ENCODE data around the gene SMIM12.

The SMIM12 gene

GRCh38 chr1:34869760-34870159, 10.2 kb upstream of the SMIM12 start:
- Histone ChIP-seq H3K9ac (ENCODE audit: low read length) (no peak overlapping the region), H3K4me1 (ENCODE audit: insufficient read depth, low read length, severe bottlenecking) (peaks cover 10% of the 10 kb centered on the region), H3K36me3 (ENCODE audit: insufficient read depth, low read length) (no peaks in the 10 kb centered on the region), H3K4me3 (ENCODE audit: low read depth, low read length, poor library complexity, severe bottlenecking) (no peak overlapping the region), H3K27me3 (ENCODE audit: insufficient read depth, low read length) (peaks cover 8% of the 10 kb centered on the region; the same call in 1 of the 2 replicates), H3F3A (ENCODE audit: insufficient read depth, low read length) (no peaks in the 10 kb centered on the region), H3K9me3 (ENCODE audit: low read length) (no peaks in the 10 kb centered on the region), H3K9me2 (ENCODE audit: low read depth, low read length) (no peaks in the 10 kb centered on the region), H3K79me2 (ENCODE audit: insufficient read depth, low read length) (no peaks in the 10 kb centered on the region), H4K20me1 (ENCODE audit: insufficient read depth, low read length) (no peaks in the 10 kb centered on the region), H2AFZ (ENCODE audit: low read length) (no peak overlapping the region), H3K4me2 (ENCODE audit: low read length) (no peak overlapping the region), H3K27ac (ENCODE audit: low read depth, low read length, poor library complexity, severe bottlenecking) (no peak overlapping the region)
- TF ChIP-seq, protein P1, sequence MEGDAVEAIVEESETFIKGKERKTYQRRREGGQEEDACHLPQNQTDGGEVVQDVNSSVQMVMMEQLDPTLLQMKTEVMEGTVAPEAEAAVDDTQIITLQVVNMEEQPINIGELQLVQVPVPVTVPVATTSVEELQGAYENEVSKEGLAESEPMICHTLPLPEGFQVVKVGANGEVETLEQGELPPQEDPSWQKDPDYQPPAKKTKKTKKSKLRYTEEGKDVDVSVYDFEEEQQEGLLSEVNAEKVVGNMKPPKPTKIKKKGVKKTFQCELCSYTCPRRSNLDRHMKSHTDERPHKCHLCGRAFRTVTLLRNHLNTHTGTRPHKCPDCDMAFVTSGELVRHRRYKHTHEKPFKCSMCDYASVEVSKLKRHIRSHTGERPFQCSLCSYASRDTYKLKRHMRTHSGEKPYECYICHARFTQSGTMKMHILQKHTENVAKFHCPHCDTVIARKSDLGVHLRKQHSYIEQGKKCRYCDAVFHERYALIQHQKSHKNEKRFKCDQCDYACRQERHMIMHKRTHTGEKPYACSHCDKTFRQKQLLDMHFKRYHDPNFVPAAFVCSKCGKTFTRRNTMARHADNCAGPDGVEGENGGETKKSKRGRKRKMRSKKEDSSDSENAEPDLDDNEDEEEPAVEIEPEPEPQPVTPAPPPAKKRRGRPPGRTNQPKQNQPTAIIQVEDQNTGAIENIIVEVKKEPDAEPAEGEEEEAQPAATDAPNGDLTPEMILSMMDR (IDR thresholded peaks at IDR 0.05; ENCODE audit: low read length), result no peak
- no peak for TF ChIP-seq EZH2 (IDR thresholded peaks at IDR 0.05; ENCODE audit: borderline replicate concordance, low read length)

GRCh38 chr1:34868230-34869049, 8.9 kb upstream of the SMIM12 start:
- peaks cover 10% of the 10 kb centered on the region for H3K4me1 ChIP-seq (ENCODE audit: insufficient read depth, low read length, severe bottlenecking)
- no peak overlapping the region for H3K4me2 ChIP-seq (ENCODE audit: low read length)

GRCh38 chr1:34867415-34867814, 7.9 kb upstream of the SMIM12 start:
- no peak for TF ChIP-seq EZH2 (IDR thresholded peaks at IDR 0.05; ENCODE audit: borderline replicate concordance, low read length)
- TF ChIP-seq, protein P1 (IDR thresholded peaks at IDR 0.05; ENCODE audit: low read length), result no peak
- no peaks in the 10 kb centered on the region for H3K27me3 ChIP-seq (ENCODE audit: insufficient read depth, low read length)
- no peaks in the 10 kb centered on the region for H3K79me2 ChIP-seq (ENCODE audit: insufficient read depth, low read length)
- peaks cover 10% of the 10 kb centered on the region for H3K4me1 ChIP-seq (ENCODE audit: insufficient read depth, low read length, severe bottlenecking)
- H3K9me2 ChIP-seq (ENCODE audit: low read depth, low read length), result no peaks in the 10 kb centered on the region
- no peak overlapping the region for H2AFZ ChIP-seq (ENCODE audit: low read length)
- H3K27ac ChIP-seq (ENCODE audit: low read depth, low read length, poor library complexity, severe bottlenecking), result no peak overlapping the region
- no peak overlapping the region for H3K9ac ChIP-seq (ENCODE audit: low read length)
- no peaks in the 10 kb centered on the region for H3K36me3 ChIP-seq (ENCODE audit: insufficient read depth, low read length)
- H4K20me1 ChIP-seq (ENCODE audit: insufficient read depth, low read length), result no peaks in the 10 kb centered on the region
- H3K4me2 ChIP-seq (ENCODE audit: low read length), result no peak overlapping the region
- H3K4me3 ChIP-seq (ENCODE audit: low read depth, low read length, poor library complexity, severe bottlenecking), result no peak overlapping the region
- no peaks in the 10 kb centered on the region for H3K9me3 ChIP-seq (ENCODE audit: low read length)
- H3F3A ChIP-seq (ENCODE audit: insufficient read depth, low read length), result no peaks in the 10 kb centered on the region

More at GRCh38 chr1:34868230-34869049, 8.9 kb upstream of the SMIM12 start:
- no peaks in the 10 kb centered on the region for H3K9me3 ChIP-seq (ENCODE audit: low read length)
- TF ChIP-seq, protein P1 (IDR thresholded peaks at IDR 0.05; ENCODE audit: low read length), result no peak
- TF ChIP-seq EZH2 (IDR thresholded peaks at IDR 0.05; ENCODE audit: borderline replicate concordance, low read length), result no peak
- no peak overlapping the region for H3K4me3 ChIP-seq (ENCODE audit: low read depth, low read length, poor library complexity, severe bottlenecking)
- no peak overlapping the region for H3K27ac ChIP-seq (ENCODE audit: low read depth, low read length, poor library complexity, severe bottlenecking)
- no peaks in the 10 kb centered on the region for H3F3A ChIP-seq (ENCODE audit: insufficient read depth, low read length)
- H3K9me2 ChIP-seq (ENCODE audit: low read depth, low read length), result no peaks in the 10 kb centered on the region
- no peaks in the 10 kb centered on the region for H4K20me1 ChIP-seq (ENCODE audit: insufficient read depth, low read length)
- no peak overlapping the region for H2AFZ ChIP-seq (ENCODE audit: low read length)
- no peak overlapping the region for H3K9ac ChIP-seq (ENCODE audit: low read length)
- 0 out of 2 replicates have a peak, but pooled peaks cover 3% of the 10 kb centered on the region for H3K27me3 ChIP-seq (ENCODE audit: insufficient read depth, low read length)
- no peaks in the 10 kb centered on the region for H3K79me2 ChIP-seq (ENCODE audit: insufficient read depth, low read length)
- no peaks in the 10 kb centered on the region for H3K36me3 ChIP-seq (ENCODE audit: insufficient read depth, low read length)
